Measurements from ENCODE around the gene CDRT4. TPM values are rescaled to one million over a fixed set of nuclear protein-coding genes. Genes with fewer than 3 reads are reported as not detected.
"Not testable (repeated sequence)": the region's sequence is repeated elsewhere in the genome, so short reads cannot be mapped to it uniquely, and the experiment has no call there.

CDRT4 gene
- total RNA-seq, 2 donors from 2014 or later, result 2.3 to 48.1 TPM

GRCh38 chr17:15509095-15509494, 41.7 kb upstream of the CDRT4 start:
- 94 to 96% methylated on average over 2 to 5 of the region's 5 CpGs for WGBS, 2 donors

DNA sequence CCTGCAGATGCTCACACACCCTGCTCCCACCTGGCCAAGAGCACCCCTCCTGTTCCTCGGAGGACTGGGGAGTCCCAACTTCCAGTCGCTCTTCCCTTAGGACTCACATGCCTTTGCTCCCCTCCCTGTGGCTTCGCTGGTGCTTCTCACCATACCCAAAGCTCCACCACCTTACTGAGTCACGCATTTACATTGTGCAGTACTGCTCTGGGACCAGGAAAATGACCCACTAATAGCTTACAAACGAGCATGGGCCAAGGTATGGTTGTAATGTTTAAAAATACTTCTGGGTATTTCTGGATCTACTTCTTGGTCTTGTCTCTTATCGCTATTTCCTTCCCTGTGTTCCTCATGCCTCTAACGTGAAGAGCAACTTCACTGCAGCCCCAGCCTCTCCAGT, 41.0 kb upstream of the CDRT4 start:
- WGBS, 2 donors, result 76% methylated on average over 7 of the region's 7 CpGs
- Histone ChIP-seq H3K4me3 (no peak overlapping the region), H3K9me3 (no peaks in the 10 kb centered on the region), H3K36me3 (replicated peaks in 1 of 2; ENCODE audit: insufficient read depth in 1 of 2, low read depth in 2 of 2) (no peaks in the 10 kb centered on the region), H3K27me3 (no peaks in the 10 kb centered on the region), H3K27ac (no peak overlapping the region), H3K4me1 (no peaks in the 10 kb centered on the region)
- TF ChIP-seq CTCF (IDR thresholded peaks at IDR 0.05), result no peak
- no peak for TF ChIP-seq POLR2A (IDR thresholded peaks at IDR 0.05)
- ATAC-seq (no peak), DNase-seq (no peak)
- intact Hi-C loops (cut with DNase I), result loop anchor here (10.0 kb wide), 1 partner anchor 254 kb away; no protein-coding TSS in a partner anchor

More at GRCh38 chr17:15509095-15509494, 41.7 kb upstream of the CDRT4 start:
- intact Hi-C loops (cut with DNase I), result loop anchor here (10.0 kb wide), 1 partner anchor 254 kb away; no protein-coding TSS in a partner anchor
- no peak for TF ChIP-seq POLR2A (IDR thresholded peaks at IDR 0.05)
- no peak for TF ChIP-seq CTCF (IDR thresholded peaks at IDR 0.05)
- ATAC-seq (no peak), DNase-seq (no peak)
- Histone ChIP-seq H3K27ac (no peak overlapping the region), H3K4me3 (no peak overlapping the region), H3K4me1 (no peaks in the 10 kb centered on the region), H3K36me3 (replicated peaks in 1 of 2; ENCODE audit: insufficient read depth in 1 of 2, low read depth in 2 of 2) (no peaks in the 10 kb centered on the region), H3K9me3 (no peaks in the 10 kb centered on the region), H3K27me3 (no peaks in the 10 kb centered on the region)

GRCh38 chr17:15507896-15508295, 40.5 kb upstream of the CDRT4 start:
- intact Hi-C loops (cut with DNase I), result loop anchor here (10.0 kb wide), 1 partner anchor 253 kb away; no protein-coding TSS in a partner anchor
- H3K9me3 ChIP-seq, result no peaks in the 10 kb centered on the region
- H3K4me3 ChIP-seq, result no peak overlapping the region
- ATAC-seq (no peak), DNase-seq (no peak)
- H3K36me3 ChIP-seq (replicated peaks in 1 of 2; ENCODE audit: insufficient read depth in 1 of 2, low read depth in 2 of 2), result no peaks in the 10 kb centered on the region
- peaks cover 4% of the 10 kb centered on the region for H3K4me1 ChIP-seq
- no peak overlapping the region for H3K27ac ChIP-seq
- WGBS, 2 donors, result 96 to 97% methylated on average over 3 of the region's 3 CpGs
- TF ChIP-seq CTCF (IDR thresholded peaks at IDR 0.05) (no peak), POLR2A (IDR thresholded peaks at IDR 0.05) (no peak)
- no peaks in the 10 kb centered on the region for H3K27me3 ChIP-seq

- WGBS, 2 donors, result 96 to 97% methylated on average over 9 of the region's 9 CpGs
- intact Hi-C loops (cut with DNase I), result loop anchor here (10.0 kb wide), 1 partner anchor 252 kb away; no protein-coding TSS in a partner anchor
- H3K36me3 ChIP-seq (replicated peaks in 1 of 2; ENCODE audit: insufficient read depth in 1 of 2, low read depth in 2 of 2), result no peaks in the 10 kb centered on the region
- H3K4me3 ChIP-seq, result no peak overlapping the region
- no peak overlapping the region for H3K27ac ChIP-seq
- H3K9me3 ChIP-seq, result no peaks in the 10 kb centered on the region
- DNase-seq (no peak), ATAC-seq (no peak)
- H3K27me3 ChIP-seq, result no peaks in the 10 kb centered on the region
- TF ChIP-seq POLR2A (IDR thresholded peaks at IDR 0.05) (no peak), CTCF (IDR thresholded peaks at IDR 0.05) (no peak)
- peaks cover 7% of the 10 kb centered on the region for H3K4me1 ChIP-seq
Measured at GRCh38 chr17:15507001-15507400, 39.6 kb upstream of the CDRT4 start.

DNA sequence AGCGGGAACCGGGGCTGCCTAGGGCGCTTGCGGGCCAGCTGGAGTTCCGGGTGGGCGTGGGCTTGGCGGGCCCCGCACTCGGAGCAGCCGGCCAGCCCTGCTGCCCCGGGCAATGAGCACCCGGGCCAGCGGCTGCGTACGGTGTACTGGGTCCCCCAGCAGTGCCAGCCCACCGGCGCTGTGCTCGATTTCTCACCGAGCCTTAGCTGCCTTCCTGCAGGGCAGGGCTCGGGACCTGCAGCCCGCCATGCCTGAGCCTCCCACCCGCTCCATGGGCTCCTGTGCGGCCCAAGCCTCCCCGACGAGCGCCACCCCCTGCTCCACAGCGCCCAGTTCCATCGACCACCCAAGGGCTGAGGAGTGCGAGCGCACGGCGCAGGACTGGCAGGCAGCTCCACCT, 38.3 kb upstream of the CDRT4 start:
- H3K4me1 ChIP-seq; H3K4me3 ChIP-seq; H3K36me3 ChIP-seq (replicated peaks in 1 of 2; ENCODE audit: insufficient read depth in 1 of 2, low read depth in 2 of 2); ATAC-seq; H3K9me3 ChIP-seq; DNase-seq; H3K27me3 ChIP-seq; H3K27ac ChIP-seq: not testable (repeated sequence)
- intact Hi-C loops (cut with DNase I), result loop anchor here (10.0 kb wide), 1 partner anchor 251 kb away; no protein-coding TSS in a partner anchor
- WGBS, 2 donors, result 97 to 98% methylated on average over 11 to 31 of the region's 32 CpGs
